HFFc6 (cell line): ENCODE measurements around the gene SDCBP2. TPM values are rescaled to one million over a fixed set of nuclear protein-coding genes. Genes with fewer than 3 reads are reported as not detected.

ENCODE experiments used
- DNase-seq: peaks from one replicate; pipeline ENCODE4 v3.0.0-alpha.2; 2018
- H3K27ac Mint-ChIP-seq: 2 replicates; pipeline ENCODE4 v1.8.0; 2020; ENCODE audit warnings: mild to moderate bottlenecking, mixed read lengths
- H3K27me3 Mint-ChIP-seq: 2 replicates; pipeline ENCODE4 v1.8.0; 2021; ENCODE audit warnings: mild to moderate bottlenecking, moderate library complexity, mixed read lengths; ENCODE audit not compliant: insufficient read depth
- H3K36me3 Mint-ChIP-seq: 2 replicates; pipeline ENCODE4 v1.8.0; 2021; ENCODE audit warnings: low read depth, mixed read lengths
- H3K4me1 Mint-ChIP-seq: 2 replicates; pipeline ENCODE4 v1.8.0; 2020; ENCODE audit warnings: low read depth, mixed read lengths
- H3K4me3 Mint-ChIP-seq: 2 replicates; pipeline ENCODE4 v1.8.0; 2020; ENCODE audit warnings: mild to moderate bottlenecking, moderate library complexity, mixed read lengths
- H3K9me3 Mint-ChIP-seq: 2 replicates; pipeline ENCODE4 v1.8.0; 2020; ENCODE audit warnings: mild to moderate bottlenecking, mixed read lengths
- CTCF ChIP-seq: fragments of 200-600 bp; sonication (generic); IDR thresholded peaks from 2 replicates; pipeline ENCODE4 v1.5.0; 2021; ENCODE audit warnings: antibody characterized with exemption, mild to moderate bottlenecking
- total RNA-seq, 6 experiments: library from RNA; stranded (reverse); fragmentation: NEBNext Ultra II Directional; extraction: Animal tissue kit (Norgen Biotek cat#: 25700); gene quantifications; 2 replicates in 1 of 6; 3 replicates in 5 of 6; pipeline ENCODE4 v1.2.3, GENCODE V29; 2021

The SDCBP2 gene
- total RNA-seq, 6 experiments from 2014 or later = 0.51 to 1.5 (median 0.76) TPM

- Mint-ChIP-seq H3K4me3 (no peak overlapping the region; the same call in 1 of the 2 replicates), H3K36me3 (peaks cover 57% of the 10 kb centered on the region), H3K27me3 (no peaks in the 10 kb centered on the region; the same call in 1 of the 2 replicates), H3K9me3 (no peaks in the 10 kb centered on the region), H3K4me1 (peaks cover 22% of the 10 kb centered on the region), H3K27ac (0 out of 2 replicates have a peak overlapping the region, but pooled peaks have one; percentile 13)
- no peak for DNase-seq
- TF ChIP-seq CTCF = no peak
Observed at GRCh38 chr20:1357921-1358671, 29.2 kb upstream of the SDCBP2 start.

GRCh38 chr20:1353956-1354355 lies 25.0 kb upstream of the SDCBP2 start:
- TF ChIP-seq CTCF = no peak
- Mint-ChIP-seq H3K4me3 (no peak overlapping the region), H3K27ac (no peak overlapping the region), H3K4me1 (peaks cover 22% of the 10 kb centered on the region), H3K9me3 (no peaks in the 10 kb centered on the region), H3K27me3 (no peaks in the 10 kb centered on the region), H3K36me3 (peaks cover 70% of the 10 kb centered on the region)
- no peak for DNase-seq

GRCh38 chr20:1346315-1346969 lies 17.5 kb upstream of the SDCBP2 start:
- Mint-ChIP-seq H3K27ac (no peak overlapping the region), H3K27me3 (peaks cover 2% of the 10 kb centered on the region; the same call in 1 of the 2 replicates), H3K4me1 (peaks cover 40% of the 10 kb centered on the region), H3K36me3 (peaks cover 59% of the 10 kb centered on the region), H3K9me3 (peaks cover 7% of the 10 kb centered on the region), H3K4me3 (no peak overlapping the region)
- no peak for DNase-seq
- TF ChIP-seq CTCF = no peak

- no peak for TF ChIP-seq CTCF
- H3K9me3 Mint-ChIP-seq = peaks cover 7% of the 10 kb centered on the region
- H3K36me3 Mint-ChIP-seq = peaks cover 52% of the 10 kb centered on the region
- no peak for DNase-seq
- peaks cover 40% of the 10 kb centered on the region for H3K4me1 Mint-ChIP-seq
- H3K27me3 Mint-ChIP-seq = peaks cover 2% of the 10 kb centered on the region; the same call in 1 of the 2 replicates
- no peak overlapping the region for H3K27ac Mint-ChIP-seq
- H3K4me3 Mint-ChIP-seq = no peak overlapping the region
Observed at GRCh38 chr20:1345756-1346093, 16.8 kb upstream of the SDCBP2 start.

- H3K27me3 Mint-ChIP-seq = peaks cover 2% of the 10 kb centered on the region; the same call in 1 of the 2 replicates
- no peak for TF ChIP-seq CTCF
- H3K27ac Mint-ChIP-seq = peak overlapping the region; percentile 49; the same call in 1 of the 2 replicates
- peaks cover 47% of the 10 kb centered on the region for H3K36me3 Mint-ChIP-seq
- no peak overlapping the region for H3K4me3 Mint-ChIP-seq
- no peak for DNase-seq
- H3K4me1 Mint-ChIP-seq = peaks cover 45% of the 10 kb centered on the region
- H3K9me3 Mint-ChIP-seq = peaks cover 7% of the 10 kb centered on the region
Observed at GRCh38 chr20:1345030-1345755, 16.3 kb upstream of the SDCBP2 start.
